Spinal cord (tissue), 10 donors: ENCODE data around the gene RASA2. TPM values are rescaled to one million over a fixed set of nuclear protein-coding genes. Genes with fewer than 3 reads are reported as not detected.

ENCODE experiments used
- DNase-seq, 6 donors: peaks; one replicate each; pipeline versions ENCODE4 v3.0.0 to v3.0.0-alpha.2; 2013 to 2015; ENCODE audit warnings: low spot score in 6 of 6, low read depth in 4 of 6
- H3K27ac ChIP-seq: one replicate; pipeline ENCODE4 v1.5.1; 2013; ENCODE audit warnings: low read depth, low read length, control low read depth
- H3K27me3 ChIP-seq: one replicate; pipeline ENCODE4 v1.6.1; 2013; ENCODE audit warnings: low read length; ENCODE audit not compliant: control insufficient read depth, insufficient read depth
- H3K36me3 ChIP-seq: one replicate; pipeline ENCODE4 v1.6.1; 2013; ENCODE audit warnings: low read length; ENCODE audit not compliant: control insufficient read depth, insufficient read depth
- H3K4me1 ChIP-seq: one replicate; pipeline ENCODE4 v1.6.1; 2013; ENCODE audit warnings: low read length; ENCODE audit not compliant: control insufficient read depth, insufficient read depth
- H3K4me3 ChIP-seq: one replicate; pipeline ENCODE4 v1.5.1; 2013; ENCODE audit warnings: low read depth, low read length, control low read depth
- H3K9me3 ChIP-seq: one replicate; pipeline ENCODE4 v1.6.1; 2013; ENCODE audit warnings: low read length; ENCODE audit not compliant: control insufficient read depth, insufficient read depth
- WGBS: methylation state at CpG from one replicate; pipeline ENCODE4 v1.1.5; 2013; ENCODE audit warnings: missing lambda C conversion rate; ENCODE audit not compliant: insufficient coverage; 5-methylcytosine and 5-hydroxymethylcytosine counted together
- long read RNA-seq, 4 donors: transcript quantifications; one replicate each; lab custom pipeline, GENCODE V29; 2026
- polyA plus RNA-seq, 2 donors: library from polyadenylated mRNA; unstranded; fragments of 120-200 nt; gene quantifications; one replicate each; pipeline ENCODE4 v1.2.1, GENCODE V29; 2013; ENCODE audit not compliant: insufficient read length in 2 of 2
- total RNA-seq, 2 donors: library from RNA; depleted of rRNA in 1 of 2; stranded (reverse); fragments of 120-200 nt in 1 of 2; fragments of >200 nt in 1 of 2; gene quantifications; one replicate each; pipeline versions ENCODE4 v1.2.3 to v1.2.4, GENCODE V29; 2013 to 2014
- donor health status: healthy.

The RASA2 gene, protein sequence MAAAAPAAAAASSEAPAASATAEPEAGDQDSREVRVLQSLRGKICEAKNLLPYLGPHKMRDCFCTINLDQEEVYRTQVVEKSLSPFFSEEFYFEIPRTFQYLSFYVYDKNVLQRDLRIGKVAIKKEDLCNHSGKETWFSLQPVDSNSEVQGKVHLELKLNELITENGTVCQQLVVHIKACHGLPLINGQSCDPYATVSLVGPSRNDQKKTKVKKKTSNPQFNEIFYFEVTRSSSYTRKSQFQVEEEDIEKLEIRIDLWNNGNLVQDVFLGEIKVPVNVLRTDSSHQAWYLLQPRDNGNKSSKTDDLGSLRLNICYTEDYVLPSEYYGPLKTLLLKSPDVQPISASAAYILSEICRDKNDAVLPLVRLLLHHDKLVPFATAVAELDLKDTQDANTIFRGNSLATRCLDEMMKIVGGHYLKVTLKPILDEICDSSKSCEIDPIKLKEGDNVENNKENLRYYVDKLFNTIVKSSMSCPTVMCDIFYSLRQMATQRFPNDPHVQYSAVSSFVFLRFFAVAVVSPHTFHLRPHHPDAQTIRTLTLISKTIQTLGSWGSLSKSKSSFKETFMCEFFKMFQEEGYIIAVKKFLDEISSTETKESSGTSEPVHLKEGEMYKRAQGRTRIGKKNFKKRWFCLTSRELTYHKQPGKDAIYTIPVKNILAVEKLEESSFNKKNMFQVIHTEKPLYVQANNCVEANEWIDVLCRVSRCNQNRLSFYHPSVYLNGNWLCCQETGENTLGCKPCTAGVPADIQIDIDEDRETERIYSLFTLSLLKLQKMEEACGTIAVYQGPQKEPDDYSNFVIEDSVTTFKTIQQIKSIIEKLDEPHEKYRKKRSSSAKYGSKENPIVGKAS
- total RNA-seq (10 to 100 TPM; 19.2 to 27.9 TPM), polyA plus RNA-seq (10 to 100 TPM; 17.4 to 18.9 TPM)
- long read RNA-seq, donor 1, full-length matches to known transcripts: 2 of 2 reads
- long read RNA-seq, donor 1, partial matches to known transcripts: 0 of 2 reads
- long read RNA-seq, donor 1, other reads (novel, unspliced or antisense): 0 of 2 reads
- long read RNA-seq, donor 2, full-length matches to known transcripts: 1 of 1 reads
- long read RNA-seq, donor 2, partial matches to known transcripts: 0 of 1 reads
- long read RNA-seq, donor 2, other reads (novel, unspliced or antisense): 0 of 1 reads
- long read RNA-seq, donor 3, full-length matches to known transcripts: 1 of 1 reads
- long read RNA-seq, donor 3, partial matches to known transcripts: 0 of 1 reads
- long read RNA-seq, donor 3, other reads (novel, unspliced or antisense): 0 of 1 reads
- long read RNA-seq, donor 4, full-length matches to known transcripts: 1 of 16 reads
- long read RNA-seq, donor 4, partial matches to known transcripts: 15 of 16 reads
- long read RNA-seq, donor 4, other reads (novel, unspliced or antisense): 0 of 16 reads

DNA sequence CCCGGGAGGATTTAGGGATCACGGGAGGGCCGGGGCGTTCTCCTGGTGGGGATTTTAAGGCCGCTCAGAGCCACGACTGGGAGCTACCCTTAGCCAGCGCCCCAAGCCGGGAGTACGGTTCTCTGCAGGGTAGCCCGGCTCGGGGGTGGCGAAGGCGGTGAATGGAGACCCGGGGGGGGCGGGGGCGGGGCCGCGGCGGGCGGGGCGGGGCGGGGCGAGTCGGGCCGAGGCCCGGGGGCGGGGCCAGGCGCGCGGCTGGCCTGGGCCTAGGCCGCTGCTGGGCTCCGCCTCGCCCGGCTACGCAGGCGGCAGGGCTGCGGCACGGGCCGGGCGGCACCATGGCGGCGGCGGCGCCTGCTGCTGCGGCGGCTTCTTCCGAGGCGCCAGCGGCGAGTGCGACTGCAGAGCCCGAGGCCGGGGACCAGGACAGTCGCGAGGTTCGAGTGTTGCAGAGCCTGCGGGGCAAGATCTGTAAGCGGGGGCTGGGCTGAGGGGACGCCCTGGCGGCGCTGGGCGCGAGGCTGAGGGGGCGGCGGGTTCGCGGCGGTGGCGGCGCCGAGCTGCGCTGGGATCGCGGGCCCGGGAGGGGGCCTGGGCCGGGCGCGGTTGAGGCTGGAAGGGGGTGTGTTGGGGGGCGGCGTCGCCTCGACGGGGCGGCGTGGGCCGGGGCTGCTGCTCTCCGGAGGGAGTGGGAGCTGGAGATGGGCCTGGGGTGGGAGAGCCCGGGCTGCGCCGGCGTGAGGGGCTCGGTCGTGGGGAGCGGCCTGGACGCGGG is at the start of gene RASA2:
Gene RASA2 (plus strand): TSS at position 282 of the 775 bp plus-strand sequence. CDS start 57 bp downstream, at position 339.
- Histone ChIP-seq H3K9me3 (no peaks in the 10 kb centered on the region), H3K4me1 (peaks cover 5% of the 10 kb centered on the region), H3K4me3 (peak within 1 kb of the TSS; percentile 85), H3K27ac (peak within 1 kb of the TSS; percentile 89), H3K27me3 (no peaks in the 10 kb centered on the region), H3K36me3 (no peaks in the 10 kb centered on the region)
- DNase-seq: peak; percentile 29 to 91 (median 62)
- under 1% methylated on average over 86 of the region's 96 CpGs for WGBS

DNA sequence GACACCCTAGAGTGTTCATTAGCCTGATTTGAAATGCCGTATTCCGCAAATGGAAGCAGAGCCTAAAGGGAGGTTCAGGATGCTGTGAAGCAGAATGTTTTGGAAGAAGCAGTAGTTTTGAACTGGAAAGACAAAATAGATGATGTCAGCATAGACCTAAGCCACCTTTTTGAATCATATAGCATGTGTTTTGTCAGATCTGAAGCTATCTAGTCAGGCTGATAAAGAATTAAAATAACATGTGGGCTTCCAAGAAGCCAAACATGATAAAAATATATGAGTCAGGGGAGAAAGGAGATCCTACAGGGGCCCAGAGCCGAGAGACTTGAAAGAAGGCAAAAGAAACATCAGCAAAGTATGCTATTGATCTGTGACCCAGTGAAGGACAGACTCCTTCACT is 47.2 kb upstream of the RASA2 start:
- no peak for DNase-seq
- H3K27me3 ChIP-seq: no peaks in the 10 kb centered on the region
- no peaks in the 10 kb centered on the region for H3K9me3 ChIP-seq
- peaks cover 8% of the 10 kb centered on the region for H3K36me3 ChIP-seq
- H3K27ac ChIP-seq: peak overlapping the region; percentile 52
- no peaks in the 10 kb centered on the region for H3K4me1 ChIP-seq
- H3K4me3 ChIP-seq: no peak overlapping the region
- 61% methylated on average over 2 of the region's 3 CpGs for WGBS

DNA sequence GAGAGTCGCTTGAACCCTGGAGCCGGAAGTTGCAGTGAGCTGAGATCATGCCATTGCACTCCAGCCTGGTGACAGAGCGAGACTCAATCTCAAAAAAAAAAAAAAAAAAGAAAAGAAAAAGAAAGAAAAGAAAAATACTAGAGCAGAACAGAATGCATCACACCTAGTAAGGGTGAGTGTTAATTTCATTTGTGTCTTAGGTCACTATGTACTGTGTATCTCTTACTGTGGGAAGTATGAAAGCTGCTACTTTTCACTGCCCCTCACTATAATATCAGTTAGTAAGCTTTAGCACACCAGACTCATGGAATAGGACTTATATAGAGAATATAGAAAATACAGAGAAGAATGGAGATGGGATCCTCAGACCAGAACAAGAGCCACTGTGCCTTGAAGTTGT is 45.9 kb upstream of the RASA2 start:
- Histone ChIP-seq H3K27me3 (no peaks in the 10 kb centered on the region), H3K9me3 (no peaks in the 10 kb centered on the region), H3K27ac (no peak overlapping the region), H3K4me1 (no peaks in the 10 kb centered on the region), H3K36me3 (peaks cover 18% of the 10 kb centered on the region), H3K4me3 (no peak overlapping the region)
- DNase-seq: no peak
- WGBS: no CpG with 5 or more reads among the region's 3 CpGs

DNA sequence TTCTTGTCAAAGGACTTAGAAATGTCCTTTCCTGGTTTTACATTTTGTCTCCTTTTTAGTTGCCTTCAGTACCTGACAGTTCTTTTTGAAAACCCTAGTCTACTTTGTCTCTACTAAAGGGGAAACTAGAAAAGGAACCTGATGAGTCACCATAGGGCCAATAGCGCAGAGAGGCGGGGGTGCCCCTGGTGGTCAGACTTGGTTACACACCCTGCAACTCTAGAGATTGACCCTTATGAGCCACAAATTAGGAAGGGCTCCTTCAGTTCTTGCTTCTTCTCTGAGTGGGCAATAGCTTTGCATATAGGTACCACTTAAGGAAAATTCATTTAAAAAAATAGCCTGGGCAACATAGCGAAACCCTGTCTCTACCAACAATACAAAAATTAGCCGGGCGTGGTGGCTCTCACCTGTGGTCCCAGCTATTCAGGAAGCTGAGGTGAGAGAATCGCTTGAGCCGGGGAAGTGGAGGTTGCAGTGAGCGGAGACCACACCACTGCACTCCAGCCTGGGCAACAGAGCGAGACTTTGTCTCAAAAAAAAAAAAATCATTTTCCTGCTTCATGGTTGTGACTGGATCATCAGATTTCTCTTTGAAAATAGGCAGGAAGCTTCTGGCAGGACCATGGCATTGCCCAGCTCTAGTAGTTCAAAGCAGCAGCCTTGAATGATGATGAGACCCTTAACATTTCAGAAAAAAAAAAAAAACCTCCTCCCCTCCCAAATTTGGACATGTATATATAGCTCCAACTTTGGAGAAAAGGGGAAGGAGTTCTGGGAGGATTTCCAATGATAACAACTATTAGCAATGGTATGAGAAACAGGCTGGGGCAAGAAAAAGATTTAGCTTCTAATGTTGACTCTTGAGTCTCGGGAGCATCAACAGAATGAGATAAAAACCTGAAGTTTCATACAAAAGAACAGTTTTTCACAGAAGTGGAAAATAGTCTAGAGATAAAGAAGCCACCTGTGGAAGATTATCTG is 45.2 kb upstream of the RASA2 start:
- no peak overlapping the region for H3K4me3 ChIP-seq
- H3K27ac ChIP-seq: peak overlapping the region; percentile 42
- peaks cover 18% of the 10 kb centered on the region for H3K36me3 ChIP-seq
- no peaks in the 10 kb centered on the region for H3K4me1 ChIP-seq
- 84% methylated on average over 6 of the region's 10 CpGs for WGBS
- DNase-seq: peak in 2 of 6 donors; percentile 25 to 48
- no peaks in the 10 kb centered on the region for H3K27me3 ChIP-seq
- no peaks in the 10 kb centered on the region for H3K9me3 ChIP-seq

DNA sequence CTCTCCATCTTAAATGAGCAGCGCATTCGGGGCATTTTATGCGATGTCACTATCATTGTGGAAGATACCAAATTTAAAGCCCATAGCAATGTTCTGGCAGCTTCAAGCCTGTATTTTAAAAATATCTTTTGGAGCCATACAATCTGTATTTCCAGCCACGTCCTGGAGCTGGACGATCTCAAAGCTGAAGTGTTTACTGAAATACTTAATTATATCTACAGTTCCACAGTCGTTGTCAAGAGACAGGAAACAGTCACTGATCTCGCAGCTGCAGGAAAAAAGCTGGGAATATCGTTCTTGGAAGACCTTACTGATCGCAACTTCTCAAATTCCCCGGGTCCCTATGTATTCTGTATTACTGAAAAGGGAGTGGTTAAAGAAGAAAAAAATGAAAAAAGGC is 44.4 kb upstream of the RASA2 start:
- DNase-seq: no peak
- 82% methylated on average over 9 of the region's 10 CpGs for WGBS
- Histone ChIP-seq H3K9me3 (no peaks in the 10 kb centered on the region), H3K4me1 (no peaks in the 10 kb centered on the region), H3K4me3 (no peak overlapping the region), H3K27me3 (no peaks in the 10 kb centered on the region), H3K36me3 (peaks cover 18% of the 10 kb centered on the region), H3K27ac (peak overlapping the region; percentile 42)

DNA sequence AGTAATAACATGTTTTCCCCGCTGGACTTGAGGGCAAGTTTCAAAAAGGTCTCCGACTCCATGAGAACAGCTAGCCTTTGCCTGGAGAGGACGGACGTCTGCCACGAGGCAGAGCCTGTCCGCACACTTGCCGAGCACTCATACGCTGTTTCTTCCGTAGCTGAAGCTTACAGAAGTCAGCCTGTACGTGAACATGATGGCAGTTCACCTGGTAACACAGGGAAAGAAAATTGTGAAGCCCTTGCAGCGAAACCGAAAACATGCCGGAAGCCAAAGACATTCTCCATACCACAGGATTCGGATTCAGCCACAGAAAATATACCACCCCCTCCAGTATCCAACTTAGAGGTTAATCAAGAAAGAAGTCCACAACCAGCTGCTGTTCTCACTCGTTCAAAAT is 43.9 kb upstream of the RASA2 start:
- H3K4me1 ChIP-seq: no peaks in the 10 kb centered on the region
- H3K27me3 ChIP-seq: no peaks in the 10 kb centered on the region
- H3K9me3 ChIP-seq: no peaks in the 10 kb centered on the region
- H3K27ac ChIP-seq: no peak overlapping the region
- no peak overlapping the region for H3K4me3 ChIP-seq
- 95% methylated on average over 15 of the region's 15 CpGs for WGBS
- peaks cover 18% of the 10 kb centered on the region for H3K36me3 ChIP-seq
- DNase-seq: no peak

DNA sequence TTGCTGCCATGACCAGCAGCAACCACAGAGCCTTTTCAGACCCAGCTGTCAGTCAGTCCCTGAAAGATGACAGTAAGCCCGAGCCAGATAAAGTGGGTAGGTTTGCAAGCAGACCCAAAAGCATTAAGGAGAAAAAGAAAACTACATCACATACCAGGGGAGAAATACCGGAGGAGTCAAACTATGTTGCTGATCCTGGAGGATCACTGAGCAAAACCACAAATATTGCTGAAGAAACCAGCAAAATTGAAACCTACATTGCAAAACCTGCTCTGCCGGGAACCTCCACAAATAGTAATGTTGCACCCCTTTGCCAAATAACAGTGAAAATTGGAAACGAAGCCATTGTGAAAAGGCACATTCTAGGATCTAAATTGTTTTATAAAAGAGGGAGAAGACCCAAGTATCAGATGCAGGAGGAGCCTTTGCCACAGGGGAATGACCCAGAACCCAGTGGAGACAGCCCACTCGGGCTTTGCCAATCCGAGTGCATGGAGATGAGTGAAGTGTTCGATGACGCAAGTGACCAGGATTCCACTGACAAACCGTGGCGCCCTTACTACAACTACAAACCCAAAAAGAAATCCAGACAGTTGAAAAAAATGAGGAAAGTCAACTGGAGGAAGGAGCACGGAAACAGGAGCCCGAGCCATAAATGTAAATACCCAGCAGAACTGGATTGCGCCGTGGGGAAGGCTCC is 42.1 kb upstream of the RASA2 start:
- Histone ChIP-seq H3K27me3 (no peaks in the 10 kb centered on the region), H3K27ac (no peak overlapping the region), H3K4me3 (no peak overlapping the region), H3K9me3 (no peaks in the 10 kb centered on the region), H3K36me3 (peaks cover 13% of the 10 kb centered on the region), H3K4me1 (no peaks in the 10 kb centered on the region)
- WGBS: 92% methylated on average over 6 of the region's 14 CpGs
- DNase-seq: no peak
